Central memory CD4-positive, alpha-beta T cell (primary cell): ENCODE measurements around the gene ARHGAP42.

Source experiments
- DNase-seq: peaks from one replicate; pipeline ENCODE4 v3.0.0; 2022

Gene ARHGAP42

DNA sequence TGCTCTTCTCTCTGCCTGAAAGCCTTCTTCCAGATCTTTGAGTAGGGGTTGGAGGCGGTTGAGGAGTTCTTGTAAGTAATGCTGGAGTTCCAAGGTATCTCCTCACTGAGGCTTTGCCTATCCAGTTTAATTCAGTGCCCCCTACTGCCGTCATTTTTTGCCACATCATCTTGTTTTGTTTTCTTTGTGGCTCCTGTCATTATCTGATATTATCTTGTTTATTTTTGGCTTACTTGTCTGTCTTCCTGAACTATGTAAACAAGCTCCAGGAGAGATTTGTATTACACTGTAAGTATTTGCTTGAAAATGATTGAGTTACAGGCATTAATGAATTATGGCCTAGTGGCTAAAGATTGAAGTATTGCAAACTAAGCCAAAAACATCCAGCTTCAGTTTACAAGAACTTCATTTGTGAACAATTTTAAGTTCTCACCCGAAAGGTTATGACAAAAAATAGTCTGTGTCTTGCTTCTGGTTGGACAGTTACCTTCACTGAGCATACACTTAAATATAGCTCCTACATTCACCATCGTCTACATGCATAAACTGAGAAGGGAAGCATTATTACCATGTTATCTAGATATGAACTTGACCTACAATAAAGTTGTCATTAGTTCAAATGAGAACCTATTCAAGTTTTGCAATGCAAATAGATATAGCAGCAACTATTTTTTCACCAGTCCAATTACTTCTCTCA, 154.8 kb downstream of the ARHGAP42 start:
- DNase-seq: no peak

DNA sequence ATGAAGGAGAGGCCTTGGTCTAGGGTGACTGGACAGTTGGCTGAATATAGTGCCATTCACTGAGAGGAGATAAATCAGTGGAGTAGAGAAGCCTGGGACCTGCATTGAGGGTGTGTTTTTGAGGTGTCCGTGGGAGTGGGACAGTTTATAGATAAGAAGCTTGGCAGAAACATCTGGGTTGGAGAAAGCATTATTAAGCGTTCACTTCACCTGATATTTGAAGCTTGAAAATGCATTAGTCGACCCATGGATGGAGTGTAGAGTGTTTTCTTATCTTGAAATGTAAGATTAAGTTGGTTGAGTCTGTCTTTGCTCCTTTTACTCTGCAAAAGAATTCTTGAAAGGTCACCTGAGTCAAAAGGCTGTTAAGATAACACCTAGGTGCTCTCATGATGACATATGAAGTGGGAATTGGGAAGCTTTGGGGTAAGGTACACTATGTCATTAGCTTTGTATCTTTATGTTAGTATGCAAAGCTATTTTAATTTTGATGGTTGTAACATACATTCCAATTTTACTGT, 160.7 kb downstream of the ARHGAP42 start:
- no peak for DNase-seq

DNA sequence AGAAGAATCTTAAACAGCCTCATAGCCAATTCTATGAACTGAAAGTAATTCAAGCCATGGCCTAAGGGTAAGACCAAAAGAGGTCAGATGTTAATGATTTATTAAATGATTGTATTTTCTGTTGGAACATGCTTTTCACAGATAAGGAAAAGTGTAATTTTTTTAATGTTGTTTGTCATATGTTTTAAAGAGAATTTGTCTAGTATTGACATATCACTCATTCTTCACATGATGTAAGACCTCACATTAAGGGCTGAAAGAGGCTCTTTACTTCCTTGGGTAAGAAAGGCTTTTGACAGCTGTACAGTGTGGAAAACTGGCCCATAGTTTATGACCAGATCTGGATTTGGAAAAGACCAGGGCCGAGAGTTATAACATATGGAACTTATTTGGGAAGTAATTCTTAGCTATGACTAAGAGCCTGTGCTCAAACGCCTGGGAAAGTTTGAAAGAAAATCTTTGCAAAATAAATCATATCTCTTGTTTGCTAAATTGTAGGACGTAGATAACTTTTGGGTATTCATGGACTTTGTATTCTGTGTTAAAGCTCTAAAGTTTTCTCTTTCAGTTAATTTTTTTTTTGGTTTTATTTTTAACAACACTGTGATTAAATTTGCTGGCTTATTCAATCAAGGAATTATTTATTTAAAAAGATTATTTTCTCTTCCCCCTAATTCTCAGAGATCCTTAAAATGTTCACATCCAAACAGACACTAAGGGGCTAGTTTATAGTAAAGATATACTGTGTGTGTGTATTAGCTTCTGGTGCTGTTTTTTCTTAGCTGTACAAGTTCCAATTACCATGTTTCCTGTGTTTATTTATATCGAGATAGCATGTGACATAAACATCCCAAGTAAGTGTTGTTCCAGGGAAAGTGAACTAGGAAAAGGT, 162.2 kb downstream of the ARHGAP42 start:
- no peak for DNase-seq

DNA sequence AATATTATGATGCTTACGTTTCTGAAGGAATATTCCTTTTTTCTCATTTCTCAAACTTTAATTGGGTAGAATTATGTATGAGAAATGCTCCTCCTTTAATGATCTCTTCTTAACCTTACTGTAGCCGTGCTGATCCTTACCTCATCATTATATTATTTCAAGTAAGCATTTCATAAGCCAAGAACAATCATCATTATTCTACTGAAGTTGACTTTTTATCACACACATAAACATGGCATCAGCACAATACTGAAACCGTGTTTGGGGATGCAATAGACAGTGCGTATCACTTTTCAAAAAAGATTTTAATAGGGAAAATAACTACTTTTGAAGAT, 162.8 kb downstream of the ARHGAP42 start:
- DNase-seq: no peak

DNA sequence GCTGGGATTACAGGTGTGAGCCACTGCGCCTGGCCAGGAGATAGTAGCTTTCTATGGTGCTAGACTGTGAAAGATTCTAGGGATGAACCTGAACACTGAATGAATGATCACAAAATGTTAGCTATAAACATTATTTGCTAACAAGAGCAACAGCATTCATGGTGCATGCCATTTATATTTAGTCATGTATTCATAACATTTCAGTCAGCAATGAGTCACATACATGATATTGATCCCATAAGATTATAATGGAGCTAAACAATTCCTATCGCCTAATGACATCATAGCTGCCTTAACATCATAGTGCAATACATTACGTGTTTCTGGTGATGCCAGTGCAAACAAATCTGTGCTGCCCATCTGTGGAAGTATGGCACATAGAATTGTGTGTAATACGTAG, 164.1 kb downstream of the ARHGAP42 start:
- no peak for DNase-seq

DNA sequence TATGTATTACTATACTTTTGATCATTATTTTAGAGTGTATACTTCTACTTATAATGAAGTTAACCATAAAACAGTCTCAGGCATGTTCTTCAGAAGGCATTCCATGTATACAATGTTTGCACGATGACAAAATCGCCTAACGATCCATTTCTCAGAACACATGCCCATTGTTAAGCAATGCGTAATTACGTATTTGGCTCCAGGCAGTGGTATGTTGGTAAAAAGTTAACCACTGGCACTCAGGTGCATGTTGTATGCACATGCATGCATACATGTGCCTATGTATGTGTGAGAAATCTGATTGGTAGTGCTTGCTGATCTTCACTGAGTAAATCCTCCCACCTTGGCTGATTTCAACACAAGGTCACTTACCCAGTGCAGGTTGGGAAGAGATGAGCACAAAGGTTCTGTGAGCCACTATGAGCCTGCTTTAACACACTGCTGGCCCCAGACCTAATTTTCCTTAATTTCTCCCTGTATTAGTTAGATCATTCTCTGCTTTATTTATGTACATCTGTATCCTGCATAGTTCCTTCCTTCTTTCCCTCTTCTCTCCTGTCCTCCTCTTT, 164.6 kb downstream of the ARHGAP42 start:
- no peak for DNase-seq

DNA sequence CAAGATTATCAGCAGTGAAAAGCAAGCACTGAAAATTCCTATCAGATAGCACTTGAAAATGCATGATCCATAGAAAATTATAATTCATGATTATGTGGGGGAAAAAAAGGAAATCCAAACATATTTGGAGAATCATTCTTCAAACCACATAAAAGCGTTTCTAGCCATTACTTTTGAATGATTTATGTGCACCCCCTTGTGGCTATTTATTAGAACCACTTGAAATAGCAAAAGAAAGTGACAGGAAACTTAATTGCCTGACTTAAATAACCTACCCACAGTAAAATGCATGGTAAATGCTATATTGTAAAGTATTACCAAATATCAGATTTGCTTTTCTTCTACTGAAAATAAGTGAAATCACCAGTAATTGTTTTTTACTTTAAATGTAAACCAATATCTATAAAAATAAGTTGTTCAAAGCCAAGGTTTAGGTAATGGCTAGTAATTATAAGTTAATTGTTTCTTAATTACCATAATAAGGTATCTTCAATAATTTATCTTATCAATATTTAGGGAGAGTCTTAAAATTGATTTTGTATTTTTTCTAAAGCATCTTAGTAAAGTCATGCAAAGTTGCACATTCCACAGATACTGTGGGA, 168.5 kb downstream of the ARHGAP42 start:
- no peak for DNase-seq

DNA sequence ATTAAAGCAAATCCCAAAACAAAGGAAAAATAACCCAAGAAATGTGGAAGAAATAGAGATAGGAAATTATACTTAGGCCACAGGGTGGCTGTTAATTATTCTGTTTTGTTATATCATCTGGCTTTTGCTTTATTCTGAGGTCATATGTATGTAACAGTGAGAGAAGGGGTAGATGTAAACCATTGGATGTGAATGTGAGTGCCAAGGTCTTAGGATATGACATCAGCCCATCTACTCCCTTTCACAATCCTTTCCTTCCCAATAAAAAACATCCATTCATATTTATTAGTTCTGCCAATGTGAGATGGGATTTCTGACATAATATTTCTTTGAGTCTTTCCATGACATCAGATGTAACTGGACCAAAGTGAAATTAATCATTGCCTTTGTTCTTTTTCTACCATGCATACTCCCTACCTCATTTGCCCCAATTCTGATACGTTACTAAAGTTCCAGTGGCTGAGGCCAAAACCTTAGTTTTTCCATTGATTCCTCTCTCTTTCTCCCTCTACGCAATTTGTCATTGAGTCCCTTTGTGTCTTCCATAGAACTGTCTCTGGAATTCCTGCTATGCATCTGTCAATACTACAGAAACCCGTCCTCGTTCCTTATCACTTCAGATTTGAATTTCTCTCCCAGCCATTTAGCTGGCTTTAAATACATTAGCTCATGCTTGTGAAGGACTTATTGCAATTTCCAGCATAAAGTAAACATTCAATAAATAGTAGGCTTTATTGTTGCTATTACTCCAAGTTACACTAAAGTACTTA, 170.3 kb downstream of the ARHGAP42 start:
- no peak for DNase-seq

DNA sequence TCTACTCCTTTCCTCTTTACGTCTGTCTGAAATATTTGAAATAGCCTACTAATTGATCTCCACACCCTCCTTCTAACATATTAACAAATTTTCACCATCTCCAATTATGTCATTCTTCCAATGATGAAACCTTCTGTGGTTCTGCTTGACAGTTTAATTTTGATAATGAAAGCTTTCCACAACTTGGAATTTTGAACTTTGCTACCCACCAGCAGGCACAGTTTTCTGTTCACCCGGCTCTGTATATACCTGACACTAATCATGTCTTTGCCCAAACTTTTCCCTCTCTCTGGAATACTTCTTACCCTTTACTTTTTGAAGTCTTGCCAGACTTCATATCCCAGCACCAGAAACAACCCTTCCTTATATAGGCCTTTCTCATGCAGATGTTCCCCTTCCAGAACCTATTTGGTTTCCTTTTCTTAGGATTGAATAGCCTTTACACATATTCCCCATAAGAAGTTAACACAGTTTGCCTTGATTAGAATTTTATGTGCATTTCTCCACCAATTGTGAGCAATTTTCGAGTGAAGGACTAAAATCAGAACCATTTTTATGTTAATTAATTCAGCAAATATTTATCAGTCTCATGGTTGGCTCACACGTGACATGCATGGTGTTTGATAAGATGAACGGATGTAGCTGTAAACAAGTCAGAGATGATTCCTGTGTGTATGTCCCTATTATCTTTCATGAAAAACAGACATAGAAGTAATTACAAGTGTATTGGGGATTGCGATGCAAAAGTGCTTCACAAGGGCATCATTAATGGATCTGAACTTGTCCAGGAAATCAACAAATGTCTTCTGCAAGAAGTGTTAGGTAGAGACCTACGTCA, 173.4 kb downstream of the ARHGAP42 start:
- DNase-seq: no peak

DNA sequence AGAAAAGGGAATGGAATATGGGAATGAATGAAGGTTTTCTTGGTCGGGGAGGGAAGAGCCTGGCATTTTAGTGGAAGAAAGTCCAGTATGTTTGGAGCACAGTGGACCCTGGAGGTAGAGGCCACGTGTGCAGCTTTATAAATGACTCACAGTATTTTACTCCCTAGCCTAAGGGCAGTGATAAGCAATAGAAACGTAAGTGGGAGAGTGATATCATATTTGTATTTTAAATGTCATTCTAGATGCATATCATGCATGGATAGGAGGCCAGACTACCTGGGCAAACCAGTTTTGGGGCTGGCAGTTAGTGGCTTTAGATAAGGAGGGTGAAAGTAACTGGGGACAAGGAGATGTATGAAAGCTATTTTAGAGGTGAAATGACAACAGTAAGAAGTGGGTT, 174.1 kb downstream of the ARHGAP42 start:
- no peak for DNase-seq

DNA sequence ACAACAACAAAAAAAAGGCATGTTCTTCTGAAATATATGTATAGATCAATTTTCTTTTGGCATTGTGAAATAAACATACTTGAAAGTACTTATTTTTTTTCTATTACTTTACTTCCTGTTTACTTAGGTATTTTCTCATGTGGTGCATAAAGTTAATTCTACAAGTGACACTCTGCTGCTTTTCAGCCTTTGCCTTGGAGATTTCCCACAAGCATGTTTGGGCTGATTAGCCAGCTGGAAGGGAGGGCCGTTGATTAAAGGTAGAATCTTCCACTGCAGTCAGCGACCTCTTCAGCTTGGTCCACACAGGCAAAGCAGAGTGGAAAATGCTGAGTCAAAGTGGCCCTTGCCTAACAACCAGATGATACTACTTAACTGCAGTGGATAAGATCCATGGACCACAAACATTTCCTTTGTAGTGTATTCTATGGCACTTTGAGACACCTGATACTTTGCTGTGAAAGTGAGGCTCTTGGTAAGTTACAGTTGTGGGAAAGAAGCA, 176.0 kb downstream of the ARHGAP42 start:
- no peak for DNase-seq

DNA sequence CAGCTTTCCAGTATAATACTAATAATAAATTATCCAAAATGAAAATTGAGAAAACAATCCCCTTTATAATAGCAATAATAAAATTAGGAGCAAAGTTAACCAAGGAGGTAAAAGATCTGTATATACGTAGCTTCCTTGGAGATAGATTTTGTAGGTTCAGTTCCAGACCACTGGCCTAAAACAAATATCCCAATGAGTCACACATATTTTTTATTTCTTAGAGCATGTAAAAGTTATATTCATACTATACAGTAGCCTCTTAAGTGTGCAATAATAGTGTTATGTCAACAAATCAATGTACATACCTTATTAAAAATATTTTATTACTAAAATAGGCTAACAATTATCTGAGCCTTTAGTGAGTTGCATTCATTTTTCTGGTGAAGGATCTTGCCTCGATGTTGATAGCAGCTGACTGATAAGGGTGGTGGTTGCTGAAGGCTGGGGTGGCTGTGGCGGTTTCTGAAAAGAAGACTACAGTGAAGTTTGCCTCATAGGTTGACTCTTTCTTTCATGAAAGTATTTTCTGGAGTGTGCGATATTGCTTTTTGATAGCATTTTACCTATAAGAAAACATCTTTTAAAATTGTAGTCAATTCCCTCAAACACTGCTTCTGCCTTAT, 178.5 kb downstream of the ARHGAP42 start:
- no peak for DNase-seq

DNA sequence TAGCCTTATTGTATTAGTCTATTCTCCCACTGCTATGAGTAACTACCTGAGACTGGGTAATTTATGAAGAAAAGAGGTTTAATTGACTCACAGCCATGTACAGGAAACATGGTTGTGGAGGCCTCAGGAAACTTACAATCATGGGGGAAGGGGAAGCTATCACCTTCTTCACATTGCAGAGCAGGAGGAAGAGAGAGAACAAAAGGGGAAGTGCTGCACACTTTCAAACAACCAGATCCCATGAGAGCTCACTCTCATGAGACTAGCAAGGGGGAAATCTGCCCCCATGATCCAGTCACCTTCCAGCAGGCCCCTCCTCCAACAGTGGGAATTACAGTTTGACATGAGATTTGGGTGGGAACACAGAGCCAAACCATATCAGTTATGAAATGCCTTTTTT, 179.4 kb downstream of the ARHGAP42 start:
- no peak for DNase-seq

DNA sequence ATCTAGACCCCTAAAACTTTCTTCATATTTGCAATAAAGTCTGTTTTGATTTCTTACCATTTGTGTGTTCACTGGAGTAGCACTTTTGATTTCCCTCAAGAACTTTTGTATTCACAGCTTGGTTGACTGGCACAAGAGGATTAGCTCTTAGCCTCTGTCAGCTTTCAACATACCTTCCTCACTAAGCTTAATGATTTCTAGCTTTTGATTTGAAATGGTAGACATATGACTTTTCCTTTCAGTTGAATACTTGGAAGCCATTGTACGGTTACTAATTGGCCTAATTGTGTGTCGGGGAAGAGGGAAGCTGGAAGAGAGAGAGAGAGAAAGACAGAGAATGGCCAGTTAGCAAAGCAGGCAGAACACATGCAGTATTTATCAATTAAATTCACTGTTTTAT, 180.5 kb downstream of the ARHGAP42 start:
- DNase-seq: no peak

DNA sequence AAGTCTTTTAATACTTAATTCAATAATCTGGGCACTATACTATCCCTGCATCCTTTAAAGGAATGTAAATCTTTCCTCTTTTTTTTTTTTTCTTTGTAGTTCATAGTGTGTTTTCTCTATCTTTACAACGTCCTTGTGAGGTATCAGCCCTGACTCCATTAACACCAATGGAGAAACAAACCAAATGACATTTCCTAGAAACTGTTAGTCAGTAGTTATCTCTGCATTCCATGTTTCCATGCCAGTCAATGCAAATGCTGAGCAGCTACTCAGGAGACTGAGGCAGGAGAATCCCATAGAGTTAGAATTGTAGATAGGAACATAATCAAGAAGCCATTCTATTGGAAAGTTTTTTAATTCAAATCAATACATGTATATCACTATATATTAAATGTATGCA, 182.2 kb downstream of the ARHGAP42 start:
- DNase-seq: no peak

DNA sequence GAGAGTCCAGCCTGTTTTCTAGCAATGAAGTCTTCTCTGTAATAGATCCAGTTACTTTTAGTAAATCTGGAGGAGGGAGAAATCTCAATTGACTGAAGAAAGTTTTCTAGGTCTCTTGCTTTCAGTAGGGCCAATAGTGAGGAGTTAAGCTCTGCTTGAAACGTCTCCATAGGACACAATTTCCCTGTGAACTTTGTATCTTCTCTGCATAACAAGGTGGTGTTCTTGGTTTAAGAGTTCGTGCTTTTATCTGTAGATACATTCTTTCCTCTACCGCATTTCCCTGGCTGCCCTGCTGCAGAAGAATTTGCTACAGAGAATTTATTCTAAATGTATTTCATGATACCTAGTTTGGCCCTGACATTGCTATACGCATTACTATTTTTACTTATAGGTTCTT, 183.1 kb downstream of the ARHGAP42 start:
- no peak for DNase-seq

DNA sequence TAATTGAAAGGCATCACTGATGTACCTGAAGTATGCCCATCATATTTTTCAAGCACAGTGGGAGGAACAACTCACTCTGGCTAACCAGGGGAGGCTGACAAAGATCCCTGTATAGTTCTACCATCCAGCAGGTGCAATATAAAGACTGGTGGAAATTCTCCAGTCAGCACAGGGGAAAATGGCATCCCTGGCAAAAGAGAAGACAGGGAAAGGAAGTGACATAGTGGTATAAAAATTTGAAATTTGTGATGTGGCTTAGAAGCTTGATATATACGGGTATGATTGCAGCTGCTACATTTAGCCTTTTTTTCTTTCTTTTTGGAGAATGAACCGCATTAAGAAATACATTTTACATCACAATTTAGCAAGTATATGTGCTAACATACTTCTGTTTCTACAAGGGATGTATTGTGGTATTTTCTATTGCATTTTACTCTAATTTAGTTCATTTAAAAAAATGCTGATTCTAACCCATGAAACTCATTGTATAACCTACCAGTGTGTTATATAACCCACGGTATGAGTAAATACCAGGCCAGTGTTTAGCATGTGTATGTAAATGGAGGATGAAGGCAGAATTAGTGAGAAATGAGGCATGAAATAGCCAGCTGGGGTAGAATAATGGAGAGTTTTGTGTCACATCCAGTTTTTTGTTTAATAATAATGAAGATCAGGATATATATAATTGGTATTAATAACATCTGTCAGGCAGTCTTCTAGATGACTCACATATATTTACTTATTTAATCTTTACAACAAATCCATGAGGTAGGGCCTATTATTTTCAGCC, 186.1 kb downstream of the ARHGAP42 start:
- no peak for DNase-seq

DNA sequence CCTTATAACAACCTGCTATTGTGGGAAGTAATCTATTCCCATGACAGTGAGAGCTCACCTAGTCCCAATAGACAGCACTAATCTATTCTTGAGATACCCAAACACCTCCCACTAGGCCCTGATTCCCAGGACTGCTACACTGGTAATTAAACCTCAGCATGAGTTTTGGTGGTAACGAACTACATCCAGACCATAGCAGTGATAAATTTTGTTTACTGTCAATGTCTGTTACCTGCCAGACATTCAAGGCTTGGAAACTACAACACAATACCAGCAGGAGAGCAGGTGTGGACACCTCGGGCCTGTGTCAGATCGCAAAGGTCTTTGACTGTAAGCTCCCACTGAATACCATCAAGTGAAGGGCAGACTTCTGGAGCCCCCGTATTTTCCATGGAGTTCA, 187.1 kb downstream of the ARHGAP42 start:
- no peak for DNase-seq

DNA sequence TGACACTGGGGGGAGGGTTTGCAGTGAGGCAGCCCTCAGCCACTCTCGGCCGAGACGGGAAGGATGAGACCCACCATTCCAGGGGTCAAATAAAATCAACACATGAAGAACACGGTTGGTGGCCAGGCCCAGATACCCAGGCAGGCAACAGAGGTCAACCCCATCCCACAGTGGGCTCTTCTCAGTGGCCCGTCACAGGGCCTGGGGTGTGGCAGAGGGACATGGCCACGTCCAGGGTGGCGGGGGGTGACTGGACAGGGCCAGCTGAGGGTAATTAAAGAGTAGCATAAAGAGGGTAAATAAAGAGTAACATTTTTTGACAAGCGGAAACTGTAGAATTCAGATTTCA, 188.4 kb downstream of the ARHGAP42 start:
- DNase-seq: no peak

DNA sequence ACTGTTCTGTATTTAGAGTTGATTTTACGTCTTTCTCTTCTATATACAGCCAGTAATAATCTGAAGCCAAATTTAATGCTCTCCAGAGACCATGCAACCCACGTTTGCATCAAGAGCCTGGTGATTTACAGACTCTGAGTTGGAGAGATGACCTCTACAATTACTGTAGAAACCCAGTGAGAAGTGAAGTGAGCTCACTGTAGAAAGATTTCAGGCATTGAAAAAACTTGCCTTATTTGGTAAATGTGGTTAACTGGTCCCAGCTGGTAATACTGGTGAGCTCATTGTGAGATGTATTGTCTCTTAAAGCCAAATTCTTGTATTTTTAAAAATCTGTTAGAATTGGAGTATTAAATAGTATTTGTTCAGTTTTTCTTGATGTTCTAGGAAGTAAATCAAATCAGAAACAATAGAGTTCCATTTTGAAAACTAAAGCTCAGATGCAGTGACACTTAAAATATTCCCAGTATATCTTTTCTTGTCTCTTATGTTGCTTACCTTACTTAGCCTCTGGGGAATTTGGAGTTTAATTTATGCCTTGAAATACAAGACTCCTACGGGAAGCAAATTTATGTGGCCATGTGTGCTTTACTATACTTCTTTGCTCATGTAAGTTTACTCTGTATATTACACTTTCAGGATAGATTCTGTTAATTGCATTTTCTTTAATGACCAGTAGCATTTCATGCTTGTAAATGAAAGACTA, 189.9 kb downstream of the ARHGAP42 start:
- DNase-seq: no peak
